Tibial artery (tissue), 4 donors: Measurements from ENCODE around the gene TFEB.
A peak's percentile ranks its signal among the peaks of the same experiment; 100 is the strongest.
"Not testable (repeated sequence)": the region's sequence is repeated elsewhere in the genome, so short reads cannot be mapped to it uniquely, and the experiment has no call there.

ENCODE experiments used
- DNase-seq, 2 donors: peaks; one replicate each; pipeline ENCODE4 v3.0.0-alpha.2; 2019
- H3K27ac ChIP-seq, 2 donors: fragments of 200-600 bp; sonication (generic) in 1 of 2; 1 replicate in 1 of 2; 2 replicates in 1 of 2; pipeline ENCODE4 v1.5.1; 2018 to 2019; ENCODE audit warnings: mild to moderate bottlenecking in 1 of 2
- H3K27me3 ChIP-seq, 2 donors: fragments of 200-600 bp; sonication (generic) in 1 of 2; one replicate each; pipeline versions ENCODE4 v1.5.1 to v1.6.0; 2016 to 2019
- H3K36me3 ChIP-seq, 3 donors: fragments of 200-600 bp; sonication (generic) in 2 of 3; one replicate each; pipeline ENCODE4 v1.5.1; 2016 to 2019; ENCODE audit warnings: mild to moderate bottlenecking in 2 of 3
- H3K4me1 ChIP-seq, 4 donors: fragments of 200-600 bp; sonication (generic) in 2 of 4; 1 replicate in 3 of 4; 2 replicates in 1 of 4; pipeline ENCODE4 v1.5.1; 2016 to 2019
- H3K4me3 ChIP-seq, 2 donors: fragments of 200-600 bp; sonication (generic) in 1 of 2; 1 replicate in 1 of 2; 2 replicates in 1 of 2; pipeline ENCODE4 v1.5.1; 2018 to 2019; ENCODE audit warnings: mild to moderate bottlenecking in 2 of 2
- H3K9me3 ChIP-seq, 3 donors: fragments of 200-600 bp; sonication (generic) in 1 of 3; one replicate each; pipeline ENCODE4 v1.5.1; 2016 to 2019
- CTCF ChIP-seq, 2 experiments: fragments of 200-600 bp in 1 of 2; fragments of 450-650 bp in 1 of 2; IDR thresholded peaks; one replicate each; pipeline ENCODE4 v1.5.1; 2017 to 2019; ENCODE audit warnings: antibody characterized with exemption in 2 of 2, mild to moderate bottlenecking in 1 of 2, moderate library complexity in 1 of 2
- intact Hi-C: fragments of 100-400 bp; cut with DNase I; formaldehyde crosslinking; loops from one replicate; pipeline ENCODE4 v1.15.0; 2023; ENCODE audit warnings: low total_unique reads

Gene TFEB

GRCh38 chr6:41767112-41767833 is 31.9 kb upstream of the TFEB start:
- no peaks in the 10 kb centered on the region for H3K27me3 ChIP-seq
- H3K4me1 ChIP-seq: no peaks in the 10 kb centered on the region
- intact Hi-C loops: no loop called here
- H3K9me3 ChIP-seq: no peaks in the 10 kb centered on the region
- no peak for TF ChIP-seq CTCF (IDR thresholded peaks at IDR 0.05)
- peaks cover 20 to 36% (median 21%) of the 10 kb centered on the region in 3 donors for H3K36me3 ChIP-seq
- no peak overlapping the region for H3K27ac ChIP-seq
- no peak overlapping the region for H3K4me3 ChIP-seq
- peak in 1 of 2 donors; percentile 40 for DNase-seq

- intact Hi-C loops, DNase-seq, H3K4me3 ChIP-seq, H3K9me3 ChIP-seq, H3K27ac ChIP-seq, H3K27me3 ChIP-seq, H3K4me1 ChIP-seq: not testable (repeated sequence)
- peaks cover 9 to 25% (median 10%) of the 10 kb centered on the region in 3 donors for H3K36me3 ChIP-seq
Observed at GRCh38 chr6:41766043-41766664, 30.7 kb upstream of the TFEB start.

GRCh38 chr6:41763470-41763869 is 28.1 kb upstream of the TFEB start:
- intact Hi-C loops: no loop called here
- Histone ChIP-seq H3K27me3 (no peaks in the 10 kb centered on the region), H3K9me3 (no peaks in the 10 kb centered on the region), H3K27ac (no peak overlapping the region), H3K4me3 (no peak overlapping the region), H3K4me1 (no peaks in the 10 kb centered on the region), H3K36me3 (peaks cover 0 to under 1% (median 0%) of the 10 kb centered on the region in 3 donors)
- TF ChIP-seq CTCF (IDR thresholded peaks at IDR 0.05): no peak
- no peak for DNase-seq

GRCh38 chr6:41759905-41760579 is 24.6 kb upstream of the TFEB start:
- Histone ChIP-seq H3K36me3 (no peaks in the 10 kb centered on the region), H3K27me3 (no peaks in the 10 kb centered on the region), H3K4me3 (no peak overlapping the region), H3K4me1 (no peaks in the 10 kb centered on the region), H3K9me3 (no peaks in the 10 kb centered on the region), H3K27ac (no peak overlapping the region)
- no peak for TF ChIP-seq CTCF (IDR thresholded peaks at IDR 0.05)
- intact Hi-C loops: no loop called here
- DNase-seq: no peak

- DNase-seq: no peak
- intact Hi-C loops: no loop called here
- Histone ChIP-seq H3K36me3 (no peaks in the 10 kb centered on the region), H3K27me3 (no peaks in the 10 kb centered on the region), H3K9me3 (no peaks in the 10 kb centered on the region), H3K4me1 (no peaks in the 10 kb centered on the region), H3K4me3 (no peak overlapping the region), H3K27ac (no peak overlapping the region)
- TF ChIP-seq CTCF (IDR thresholded peaks at IDR 0.05): no peak
Observed at GRCh38 chr6:41759106-41759904, 23.9 kb upstream of the TFEB start.
